Effector memory CD8-positive, alpha-beta T cell (primary cell): ENCODE measurements around the gene PPFIA3.
A peak's percentile ranks its signal among the peaks of the same experiment; 100 is the strongest.

Experiments used
- ATAC-seq: fragments of 150-1000 bp; cut with Tn5 transposase; replicated peaks from 2 replicates; pipeline ENCODE4 v1.10.0; 2021; ENCODE audit warnings: mild to moderate bottlenecking, moderate library complexity
- DNase-seq, 3 experiments: peaks; one replicate each; pipeline ENCODE4 v3.0.0; 2021
- H3K27ac Mint-ChIP-seq, 2 donors: one replicate each; pipeline ENCODE4 v1.8.0; 2022; ENCODE audit warnings: mild to moderate bottlenecking in 2 of 2, mixed read lengths in 2 of 2, moderate library complexity in 2 of 2
- H3K27me3 Mint-ChIP-seq, 2 donors: one replicate each; pipeline ENCODE4 v1.8.0; 2022; ENCODE audit warnings: mixed read lengths in 2 of 2
- H3K36me3 Mint-ChIP-seq: one replicate; pipeline ENCODE4 v1.8.0; 2022; ENCODE audit warnings: mild to moderate bottlenecking, moderate library complexity, mixed read lengths; ENCODE audit not compliant: insufficient read depth
- H3K4me1 Mint-ChIP-seq, 2 donors: one replicate each; pipeline ENCODE4 v1.8.0; 2022; ENCODE audit warnings: low read depth in 2 of 2, mixed read lengths in 2 of 2
- H3K4me3 Mint-ChIP-seq, 2 donors: one replicate each; pipeline ENCODE4 v1.8.0; 2022; ENCODE audit warnings: mild to moderate bottlenecking in 2 of 2, mixed read lengths in 2 of 2, moderate library complexity in 2 of 2
- H3K9me3 Mint-ChIP-seq, 2 donors: one replicate each; pipeline ENCODE4 v1.8.0; 2022; ENCODE audit warnings: mixed read lengths in 2 of 2

PPFIA3 gene

DNA sequence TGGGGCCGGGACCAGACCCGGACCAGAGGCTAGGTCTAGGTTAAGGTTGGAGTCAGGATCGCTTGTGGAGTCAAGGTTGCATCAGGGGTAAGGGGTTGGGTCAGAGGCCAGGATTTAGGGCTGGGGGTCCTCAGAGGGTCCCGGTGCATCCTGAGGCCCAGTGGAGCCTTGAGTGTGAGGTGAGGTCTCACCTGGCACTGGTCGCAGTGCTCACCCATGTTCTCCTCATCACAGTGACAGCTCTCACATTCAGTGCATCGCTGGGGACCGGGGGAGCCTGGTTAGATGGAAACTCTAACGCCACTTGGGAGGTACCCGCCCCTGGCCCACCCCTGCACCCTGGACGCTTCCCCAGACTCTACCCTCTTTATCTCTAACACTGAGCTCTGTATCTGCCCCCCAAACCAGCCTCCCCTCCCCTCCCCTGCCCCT, 32.8 kb downstream of the PPFIA3 start:
- Mint-ChIP-seq H3K4me3 (peak overlapping the region in 1 of 2 donors; percentile 81), H3K27me3 (peaks cover 75 to 99% of the 10 kb centered on the region in 2 donors), H3K9me3 (no peaks in the 10 kb centered on the region), H3K4me1 (peaks cover 21 to 22% of the 10 kb centered on the region in 2 donors), H3K27ac (no peak overlapping the region), H3K36me3 (peaks cover 10% of the 10 kb centered on the region)
- ATAC-seq: no peak
- DNase-seq: no peak

DNA sequence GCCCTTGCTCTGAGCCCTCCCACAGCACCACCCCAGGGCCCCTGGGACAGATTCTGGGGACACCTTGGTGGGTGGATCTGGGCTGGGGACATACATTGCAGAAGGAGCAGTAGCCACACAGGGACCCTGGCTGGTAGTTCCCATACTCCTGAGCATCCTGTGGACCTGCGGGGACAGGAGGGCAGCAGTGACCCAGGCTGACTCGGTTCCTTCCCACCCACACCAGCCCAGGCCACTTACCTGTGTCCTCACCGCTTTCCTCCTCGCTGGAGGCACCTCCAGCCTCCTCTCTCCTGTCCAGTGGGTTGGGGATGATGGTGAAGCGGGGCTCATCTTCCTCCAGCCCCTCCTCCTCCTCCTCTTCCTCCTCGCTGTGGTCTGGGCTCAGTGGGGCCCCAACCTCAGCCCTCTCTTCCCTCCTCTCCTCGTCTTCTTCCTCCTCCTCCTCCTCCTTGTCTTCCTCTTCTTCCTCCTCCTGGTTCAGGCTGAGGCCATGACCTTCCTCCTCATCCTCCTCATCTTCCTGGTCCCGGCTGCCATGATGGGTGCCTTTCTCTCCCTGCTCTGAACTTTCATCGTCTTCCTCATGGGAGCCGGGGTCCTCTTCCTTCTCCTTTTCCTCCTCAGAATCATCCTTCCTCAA, 33.9 kb downstream of the PPFIA3 start:
- Mint-ChIP-seq H3K36me3 (peaks cover 7% of the 10 kb centered on the region), H3K9me3 (no peaks in the 10 kb centered on the region), H3K4me1 (peaks cover 23 to 25% of the 10 kb centered on the region in 2 donors), H3K27me3 (peaks cover 73 to 99% of the 10 kb centered on the region in 2 donors), H3K4me3 (peak overlapping the region in 1 of 2 donors; percentile 58), H3K27ac (no peak overlapping the region)
- DNase-seq (no peak), ATAC-seq (no peak)

GRCh38 chr19:49154279-49154678, 34.9 kb downstream of the PPFIA3 start:
- peaks cover 6% of the 10 kb centered on the region for H3K36me3 Mint-ChIP-seq
- peaks cover 69 to 96% of the 10 kb centered on the region in 2 donors for H3K27me3 Mint-ChIP-seq
- no peaks in the 10 kb centered on the region for H3K9me3 Mint-ChIP-seq
- H3K27ac Mint-ChIP-seq: no peak overlapping the region
- no peak for DNase-seq
- H3K4me1 Mint-ChIP-seq: peaks cover 19 to 22% of the 10 kb centered on the region in 2 donors
- no peak overlapping the region for H3K4me3 Mint-ChIP-seq
- no peak for ATAC-seq

DNA sequence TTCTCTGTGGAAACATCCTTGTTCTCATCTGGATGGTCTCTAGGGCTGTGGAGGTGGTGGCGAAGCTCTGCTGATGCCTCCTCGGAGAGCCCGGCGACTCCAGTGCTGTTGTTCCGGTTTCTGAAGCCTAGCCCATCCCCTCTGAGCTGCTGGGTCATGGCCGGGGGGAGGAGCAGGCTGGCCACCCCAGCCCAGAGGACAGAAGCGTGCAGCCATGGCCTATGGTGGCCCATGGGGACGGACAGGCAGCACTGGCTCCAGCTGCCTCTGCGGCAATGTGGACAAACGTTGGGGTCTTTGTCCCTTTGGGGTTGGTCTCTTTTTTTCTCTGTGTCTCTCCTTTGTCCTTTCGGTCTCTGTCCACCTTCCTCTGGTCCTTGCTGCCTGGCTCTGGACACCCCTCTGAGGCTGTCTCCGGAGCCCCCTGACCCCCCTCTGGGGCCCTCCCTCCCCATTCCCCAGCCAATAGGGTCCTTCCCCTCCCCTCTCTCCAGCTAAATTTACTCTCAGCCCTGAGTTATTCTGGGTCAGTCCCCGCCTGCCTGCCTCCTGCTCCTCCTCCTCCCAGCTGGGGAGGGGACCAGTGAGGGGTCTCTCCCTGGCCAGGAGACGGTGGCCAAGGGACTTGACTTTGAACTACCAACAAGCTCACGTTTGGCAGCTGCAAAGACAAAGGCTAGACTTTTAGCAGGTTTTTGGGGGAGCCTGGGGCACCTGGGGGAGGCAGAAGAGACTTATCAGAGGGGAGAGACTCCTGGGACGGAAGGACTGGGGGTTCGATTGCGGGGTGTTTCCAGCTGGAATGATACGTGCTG, 35.9 kb downstream of the PPFIA3 start, which contains the start of gene HRC:
Gene HRC, minus strand, starts transcription at position 392 of the 815 bp plus-strand sequence. Its CDS starts 159 bp downstream, at position 233.
- H3K36me3 Mint-ChIP-seq: peaks cover 2% of the 10 kb centered on the region
- H3K9me3 Mint-ChIP-seq: no peaks in the 10 kb centered on the region
- H3K4me3 Mint-ChIP-seq: no peak within 1 kb of the TSS
- no peak for DNase-seq
- H3K27ac Mint-ChIP-seq: no peak within 1 kb of the TSS
- ATAC-seq: no peak
- H3K4me1 Mint-ChIP-seq: peaks cover 12 to 15% of the 10 kb centered on the region in 2 donors
- peaks cover 70 to 96% of the 10 kb centered on the region in 2 donors for H3K27me3 Mint-ChIP-seq

- H3K36me3 Mint-ChIP-seq: peaks cover 3% of the 10 kb centered on the region
- DNase-seq: no peak
- no peak overlapping the region for H3K4me3 Mint-ChIP-seq
- H3K27ac Mint-ChIP-seq: no peak overlapping the region
- ATAC-seq: no peak
- no peaks in the 10 kb centered on the region for H3K9me3 Mint-ChIP-seq
- H3K27me3 Mint-ChIP-seq: peaks cover 72 to 96% of the 10 kb centered on the region in 2 donors
- peaks cover 9 to 11% of the 10 kb centered on the region in 2 donors for H3K4me1 Mint-ChIP-seq
Observed at GRCh38 chr19:49155820-49156346, 36.5 kb downstream of the PPFIA3 start.

DNA sequence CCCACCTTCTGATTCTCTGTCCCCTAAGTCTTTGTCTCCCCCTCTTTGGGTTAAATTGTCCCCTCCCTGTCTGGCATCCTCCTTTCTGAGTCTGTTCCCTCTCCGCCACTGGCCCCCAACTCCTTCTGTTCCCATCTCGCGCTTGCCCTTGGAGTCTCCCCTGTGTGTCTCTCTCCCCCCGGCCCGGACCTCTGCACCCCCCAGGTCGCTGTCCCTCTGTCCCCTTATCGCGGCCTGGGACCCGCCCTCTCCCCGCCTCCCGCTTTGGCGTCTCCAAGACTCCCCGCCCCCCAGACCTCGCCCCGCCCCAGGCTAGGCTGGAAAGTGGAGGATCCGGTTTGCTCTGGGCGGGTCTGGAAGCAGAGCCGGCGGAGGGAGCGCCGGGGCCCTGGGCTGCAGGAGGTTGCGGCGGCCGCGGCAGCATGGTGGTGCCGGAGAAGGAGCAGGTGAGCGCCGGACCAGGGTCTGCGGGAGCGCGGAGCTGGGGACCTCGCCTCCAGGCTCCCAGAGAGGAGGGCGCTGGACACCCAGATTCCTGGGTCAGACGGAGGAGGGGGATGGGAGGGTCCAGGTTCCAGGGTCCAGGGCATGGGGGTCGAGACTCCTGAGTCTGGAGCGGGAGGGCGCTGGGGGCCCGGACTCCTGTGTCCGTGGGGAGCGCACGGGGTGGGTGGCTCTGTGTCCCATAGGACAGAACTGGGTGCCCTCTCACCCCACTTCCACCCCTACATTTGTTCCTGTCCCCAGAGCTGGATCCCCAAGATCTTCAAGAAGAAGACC, 38.3 kb downstream of the PPFIA3 start, which contains the start of gene TRPM4:
Gene TRPM4, plus strand, starts transcription at position 348 of the 780 bp plus-strand sequence. Its CDS starts 75 bp downstream, at position 423.
- Mint-ChIP-seq H3K9me3 (no peaks in the 10 kb centered on the region), H3K4me1 (peaks cover 6% of the 10 kb centered on the region in 2 donors), H3K36me3 (peaks cover 3% of the 10 kb centered on the region), H3K4me3 (peak within 1 kb of the TSS; percentile 33 to 64), H3K27me3 (peaks cover 72 to 92% of the 10 kb centered on the region in 2 donors), H3K27ac (no peak within 1 kb of the TSS)
- DNase-seq: no peak
- peak; percentile 51 for ATAC-seq

GRCh38 chr19:49160450-49161189, 41.3 kb downstream of the PPFIA3 start:
- Mint-ChIP-seq H3K4me1 (peaks cover 6% of the 10 kb centered on the region in 2 donors), H3K36me3 (peaks cover 3% of the 10 kb centered on the region), H3K9me3 (no peaks in the 10 kb centered on the region), H3K4me3 (no peak overlapping the region), H3K27ac (no peak overlapping the region), H3K27me3 (peaks cover 53 to 73% of the 10 kb centered on the region in 2 donors)
- ATAC-seq: no peak
- no peak for DNase-seq

GRCh38 chr19:49161987-49162386, 42.6 kb downstream of the PPFIA3 start:
- Mint-ChIP-seq H3K9me3 (no peaks in the 10 kb centered on the region), H3K27ac (no peak overlapping the region), H3K4me1 (peaks cover 6% of the 10 kb centered on the region in 2 donors), H3K4me3 (no peak overlapping the region), H3K27me3 (peaks cover 53 to 74% of the 10 kb centered on the region in 2 donors), H3K36me3 (peaks cover 3% of the 10 kb centered on the region)
- ATAC-seq (no peak), DNase-seq (no peak)

- no peak for ATAC-seq
- DNase-seq: no peak
- Mint-ChIP-seq H3K36me3 (peaks cover under 1% of the 10 kb centered on the region), H3K4me1 (no peaks in the 10 kb centered on the region), H3K27me3 (peaks cover 29 to 60% of the 10 kb centered on the region in 2 donors), H3K27ac (no peak overlapping the region), H3K9me3 (no peaks in the 10 kb centered on the region), H3K4me3 (no peak overlapping the region)
Observed at GRCh38 chr19:49165111-49165750, 45.9 kb downstream of the PPFIA3 start.

DNA sequence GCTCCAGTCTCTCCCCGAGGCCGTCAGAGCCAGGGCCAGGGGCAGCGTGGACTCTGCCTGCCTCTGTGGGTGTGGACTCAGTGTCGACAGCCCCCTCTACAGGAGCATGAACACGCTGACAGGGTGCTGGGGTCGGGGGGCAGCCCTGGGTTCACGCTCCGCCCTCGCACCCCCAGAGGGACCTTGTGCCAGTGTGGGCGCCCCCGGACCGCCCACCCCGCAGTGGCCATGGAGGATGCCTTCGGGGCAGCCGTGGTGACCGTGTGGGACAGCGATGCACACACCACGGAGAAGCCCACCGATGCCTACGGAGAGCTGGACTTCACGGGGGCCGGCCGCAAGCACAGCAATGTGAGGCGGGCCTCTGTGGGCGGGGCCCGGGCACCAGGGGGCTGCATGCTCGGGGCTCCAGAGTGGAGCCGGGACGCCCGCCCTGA, 46.5 kb downstream of the PPFIA3 start:
- Mint-ChIP-seq H3K4me1 (no peaks in the 10 kb centered on the region), H3K9me3 (no peaks in the 10 kb centered on the region), H3K27me3 (peaks cover 23 to 53% of the 10 kb centered on the region in 2 donors), H3K27ac (no peak overlapping the region), H3K4me3 (no peak overlapping the region), H3K36me3 (no peaks in the 10 kb centered on the region)
- ATAC-seq (no peak), DNase-seq (no peak)

DNA sequence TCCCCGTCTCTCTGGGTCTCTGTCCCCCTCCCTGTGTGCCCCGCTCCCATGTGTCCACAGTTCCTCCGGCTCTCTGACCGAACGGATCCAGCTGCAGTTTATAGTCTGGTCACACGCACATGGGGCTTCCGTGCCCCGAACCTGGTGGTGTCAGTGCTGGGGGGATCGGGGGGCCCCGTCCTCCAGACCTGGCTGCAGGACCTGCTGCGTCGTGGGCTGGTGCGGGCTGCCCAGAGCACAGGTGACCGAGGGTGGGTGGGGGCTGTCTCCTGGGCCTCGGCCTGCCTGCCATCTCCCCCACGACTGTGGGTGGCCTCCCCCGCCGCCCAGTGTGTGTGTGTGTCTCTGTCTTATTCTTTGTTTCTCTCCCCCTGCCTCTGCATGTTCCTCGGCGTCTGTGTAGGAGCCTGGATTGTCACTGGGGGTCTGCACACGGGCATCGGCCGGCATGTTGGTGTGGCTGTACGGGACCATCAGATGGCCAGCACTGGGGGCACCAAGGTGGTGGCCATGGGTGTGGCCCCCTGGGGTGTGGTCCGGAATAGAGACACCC, 48.6 kb downstream of the PPFIA3 start:
- Mint-ChIP-seq H3K27me3 (peaks cover 19 to 40% of the 10 kb centered on the region in 2 donors), H3K9me3 (no peaks in the 10 kb centered on the region), H3K36me3 (no peaks in the 10 kb centered on the region), H3K4me3 (no peak overlapping the region), H3K27ac (no peak overlapping the region), H3K4me1 (no peaks in the 10 kb centered on the region)
- no peak for ATAC-seq
- no peak for DNase-seq

GRCh38 chr19:49168421-49168820, 49.1 kb downstream of the PPFIA3 start:
- Mint-ChIP-seq H3K36me3 (no peaks in the 10 kb centered on the region), H3K9me3 (no peaks in the 10 kb centered on the region), H3K27me3 (peaks cover 19 to 40% of the 10 kb centered on the region in 2 donors), H3K4me3 (no peak overlapping the region), H3K27ac (no peak overlapping the region), H3K4me1 (no peaks in the 10 kb centered on the region)
- no peak for DNase-seq
- ATAC-seq: no peak
